Stimulated activated CD4-positive, alpha-beta T cell treated with anti-CD3 and anti-CD28 coated beads, Interleukin-1b, Interleukin-23, amount 100 ng/mL, for 24 hours (primary cell): Measurements from ENCODE around the gene PELI2.
A peak's percentile ranks its signal among the peaks of the same experiment; 100 is the strongest.

ENCODE experiments used
- DNase-seq, 4 experiments: peaks; one replicate each; pipeline ENCODE4 v3.0.0-alpha.2; 2020; ENCODE audit warnings: low read depth in 4 of 4, low spot score in 1 of 4

Gene PELI2, protein sequence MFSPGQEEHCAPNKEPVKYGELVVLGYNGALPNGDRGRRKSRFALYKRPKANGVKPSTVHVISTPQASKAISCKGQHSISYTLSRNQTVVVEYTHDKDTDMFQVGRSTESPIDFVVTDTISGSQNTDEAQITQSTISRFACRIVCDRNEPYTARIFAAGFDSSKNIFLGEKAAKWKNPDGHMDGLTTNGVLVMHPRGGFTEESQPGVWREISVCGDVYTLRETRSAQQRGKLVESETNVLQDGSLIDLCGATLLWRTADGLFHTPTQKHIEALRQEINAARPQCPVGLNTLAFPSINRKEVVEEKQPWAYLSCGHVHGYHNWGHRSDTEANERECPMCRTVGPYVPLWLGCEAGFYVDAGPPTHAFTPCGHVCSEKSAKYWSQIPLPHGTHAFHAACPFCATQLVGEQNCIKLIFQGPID

DNA sequence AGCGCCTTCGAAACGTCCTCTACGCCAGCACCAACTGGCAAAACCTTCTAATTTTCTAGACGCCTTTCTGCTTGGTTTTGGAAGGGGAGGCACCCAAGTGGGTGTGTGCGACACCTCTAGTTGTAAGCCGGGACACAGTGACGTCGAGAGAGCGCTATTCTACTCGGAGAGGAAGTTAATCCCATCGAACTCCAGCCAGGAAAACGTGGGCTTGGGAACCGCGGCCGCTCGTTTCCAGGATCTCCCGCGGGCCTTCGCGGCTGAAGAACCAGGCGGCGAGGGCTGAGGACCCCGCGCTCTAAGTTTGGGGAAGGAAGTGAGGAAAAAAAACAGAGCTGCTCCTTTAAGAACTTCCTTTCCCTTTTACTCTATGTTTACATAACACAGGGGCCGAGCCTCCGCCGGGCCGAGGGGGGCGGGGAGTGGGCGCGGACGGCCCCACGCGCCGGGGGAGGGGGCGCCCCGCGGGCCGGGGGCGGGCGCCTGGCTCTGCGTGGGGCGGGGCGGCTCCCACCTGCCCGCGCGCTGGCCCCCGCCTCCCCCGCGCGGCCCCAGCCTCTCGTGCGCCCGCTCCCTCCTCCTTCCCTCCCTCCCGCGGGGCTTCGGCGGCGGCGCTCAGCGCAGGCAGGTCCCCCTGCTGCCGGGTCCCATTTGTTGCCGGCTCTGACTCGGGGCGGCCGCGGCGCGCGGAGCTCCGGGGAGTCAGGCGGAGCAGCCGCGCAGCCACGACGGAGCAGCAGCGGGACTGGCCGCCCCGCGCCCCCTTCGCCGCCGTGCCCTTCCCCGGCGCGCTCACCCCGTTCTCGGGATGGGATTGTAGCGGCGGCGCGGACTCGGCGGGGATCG is at the start of gene PELI2:
Gene PELI2, plus strand, starts transcription at position 647 of the 846 bp plus-strand sequence. CDS start 250 bp downstream, outside the sequence.
- DNase-seq = peak; percentile 31 to 49 (median 42)

DNA sequence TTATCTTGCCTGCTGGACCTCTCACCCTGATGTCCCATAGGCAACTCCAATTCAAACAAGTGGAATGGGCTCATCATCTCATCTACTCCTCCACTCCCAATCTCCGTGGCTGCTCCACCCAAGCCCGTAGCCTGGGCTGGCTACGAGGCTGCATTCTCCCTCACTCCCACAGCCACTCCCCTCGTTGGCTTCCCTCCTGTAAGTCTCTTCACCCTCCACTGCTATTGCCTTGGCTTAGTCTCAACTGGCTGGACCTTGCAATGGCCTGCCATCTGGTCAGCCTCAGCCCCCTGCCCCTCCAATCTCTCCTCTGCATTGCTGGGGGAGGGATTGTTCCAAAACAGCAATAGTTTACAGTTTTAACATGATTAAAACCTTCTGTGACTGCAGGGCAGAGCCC is 44.4 kb upstream of the PELI2 start:
- no peak for DNase-seq

DNA sequence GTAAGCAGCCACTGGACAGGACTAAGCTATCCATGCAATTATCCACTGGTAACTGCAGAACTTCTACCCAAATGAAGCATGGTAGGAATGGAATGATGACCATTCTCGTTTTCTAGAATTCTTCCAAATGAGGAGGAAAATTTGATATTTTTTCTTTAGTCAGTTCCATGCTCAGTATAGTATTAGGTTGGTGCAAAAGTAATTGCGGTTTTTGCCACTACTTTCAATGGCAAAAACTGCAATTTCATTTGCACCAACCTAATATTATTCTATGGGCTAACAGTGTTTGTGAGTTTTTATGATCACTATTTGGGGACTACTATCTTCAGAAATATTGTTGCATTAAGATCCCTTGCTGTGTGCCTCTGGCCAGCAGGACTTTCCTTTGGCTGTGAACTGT is 42.9 kb upstream of the PELI2 start:
- no peak for DNase-seq

DNA sequence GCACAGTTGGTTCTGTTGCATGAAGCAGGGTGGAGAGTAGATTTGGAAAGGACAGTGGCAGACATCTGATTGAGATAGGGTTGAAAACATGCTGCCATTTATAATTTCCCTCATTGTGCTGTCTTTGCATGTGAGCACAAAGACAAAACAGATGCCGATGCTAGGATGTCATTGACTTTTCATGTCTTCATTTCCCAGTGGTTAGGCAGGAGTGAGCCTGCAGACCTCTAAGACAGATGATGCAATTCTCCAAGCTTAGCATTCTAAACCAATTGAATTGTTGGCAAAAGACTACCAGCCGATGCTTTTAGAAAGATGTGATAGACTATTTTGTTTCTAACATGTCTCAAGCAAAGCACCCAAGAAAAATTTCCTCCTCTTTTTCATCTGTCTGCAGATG is 37.1 kb upstream of the PELI2 start:
- DNase-seq = no peak

DNA sequence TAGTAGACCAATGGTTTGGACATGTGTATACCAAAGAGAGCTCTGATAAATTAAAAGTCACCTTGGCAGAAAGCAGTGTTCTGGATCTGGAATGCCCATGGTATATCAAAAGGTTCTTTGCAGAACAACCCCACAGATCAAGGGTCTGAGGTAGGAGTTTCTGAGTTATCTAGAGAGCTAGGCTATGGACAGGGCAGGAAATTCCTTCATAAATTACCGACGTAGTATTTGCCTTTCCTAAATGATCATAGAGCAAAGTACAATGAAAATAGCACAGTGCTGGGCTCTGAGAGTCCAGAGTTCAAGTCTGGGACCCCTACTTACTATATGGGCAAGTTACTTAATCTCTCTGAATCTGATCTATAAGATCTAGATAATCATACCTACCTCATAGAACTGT is 35.3 kb upstream of the PELI2 start:
- no peak for DNase-seq

DNA sequence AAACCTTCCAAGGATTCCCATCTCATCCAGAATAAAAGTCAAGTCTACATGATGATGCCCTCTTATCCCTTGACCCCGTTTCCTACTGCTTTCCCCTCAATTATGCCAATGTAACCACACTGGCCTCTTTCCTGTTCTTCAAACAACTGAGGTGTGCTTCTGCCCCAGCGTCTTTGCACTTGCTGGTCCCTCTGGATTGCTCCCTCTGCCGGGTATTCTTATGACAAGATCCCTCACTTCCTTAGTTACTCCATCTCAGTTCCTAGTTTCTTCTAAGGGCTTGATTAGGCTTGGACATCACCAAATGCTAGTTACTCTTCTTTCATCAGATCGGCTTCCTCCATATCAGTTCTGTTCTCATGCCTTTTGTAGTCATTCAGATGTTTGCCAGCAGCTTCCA is 32.7 kb upstream of the PELI2 start:
- no peak for DNase-seq

DNA sequence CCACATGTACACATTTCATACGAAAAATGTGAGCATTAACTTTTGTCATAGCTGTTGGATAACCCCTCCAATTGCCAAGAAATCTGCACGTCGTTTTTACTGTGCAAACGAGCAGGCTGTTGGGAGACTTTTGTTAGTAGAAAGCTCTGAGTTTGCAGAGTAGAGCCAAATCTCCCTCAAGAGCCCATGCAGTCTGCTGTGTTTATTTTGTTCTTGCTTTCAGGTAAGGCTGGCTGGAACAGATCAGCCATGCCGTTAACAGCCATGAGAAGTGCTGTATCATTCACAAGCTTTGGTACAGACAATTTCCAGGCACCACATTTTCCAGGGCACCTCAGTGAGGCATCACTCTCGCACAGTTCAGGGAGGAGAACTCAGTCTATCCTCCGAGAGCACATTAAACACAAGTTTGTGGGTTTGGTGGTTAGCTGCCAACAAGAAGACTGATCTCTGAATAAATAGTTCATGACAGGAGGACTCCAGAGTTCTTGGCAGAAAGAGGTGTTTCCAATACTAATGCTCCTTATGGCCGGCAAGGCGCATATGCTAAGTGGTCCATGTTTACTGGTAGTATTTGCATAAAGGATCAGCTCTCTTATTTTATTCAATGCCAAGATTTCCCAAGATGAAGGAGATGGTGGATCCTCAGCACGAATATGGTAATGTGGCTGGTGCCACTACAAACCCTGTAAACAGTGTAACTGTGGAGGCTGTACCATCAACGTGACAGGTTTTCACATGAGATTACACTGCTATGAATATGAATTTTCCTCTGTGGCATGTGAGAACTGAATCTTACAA is 30.3 kb upstream of the PELI2 start:
- DNase-seq = no peak

DNA sequence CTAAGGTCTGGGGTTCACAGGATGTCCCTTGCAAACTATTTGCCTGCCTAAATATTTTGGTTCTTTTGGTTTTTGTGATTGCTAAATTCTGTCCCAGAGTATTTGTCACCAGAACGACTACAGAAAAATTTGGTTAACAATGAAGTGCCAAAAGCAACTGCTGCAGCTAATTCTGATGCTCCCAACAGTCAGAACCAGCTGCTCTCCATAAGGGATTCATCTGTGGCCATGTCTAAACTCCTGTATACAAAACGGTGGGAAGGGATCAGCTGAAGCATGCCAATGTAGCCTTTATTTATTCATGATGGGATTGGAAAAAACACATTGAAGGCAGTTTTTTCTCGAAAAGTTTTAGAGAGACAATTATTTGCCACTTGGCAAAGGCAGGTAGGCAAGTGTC is 29.3 kb upstream of the PELI2 start:
- DNase-seq = no peak

DNA sequence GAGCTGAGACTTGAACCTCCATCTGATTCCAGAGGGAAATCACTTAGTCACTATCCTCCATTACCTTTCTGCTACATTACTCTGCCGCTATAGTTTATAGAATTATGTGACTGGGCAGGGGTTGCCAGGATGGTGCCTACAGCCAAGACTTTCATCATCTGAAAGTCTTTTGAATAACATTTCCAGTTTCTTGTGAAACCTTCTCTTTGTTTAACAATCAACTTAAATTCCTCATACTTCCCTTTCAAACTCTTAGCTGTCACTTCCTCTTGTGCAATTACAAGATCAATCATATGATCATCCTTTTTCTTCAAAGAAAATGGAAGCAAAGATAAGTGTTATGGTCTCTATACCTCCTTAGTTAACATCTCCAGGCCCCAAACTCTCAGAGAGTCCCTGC is 25.4 kb upstream of the PELI2 start:
- DNase-seq = no peak

DNA sequence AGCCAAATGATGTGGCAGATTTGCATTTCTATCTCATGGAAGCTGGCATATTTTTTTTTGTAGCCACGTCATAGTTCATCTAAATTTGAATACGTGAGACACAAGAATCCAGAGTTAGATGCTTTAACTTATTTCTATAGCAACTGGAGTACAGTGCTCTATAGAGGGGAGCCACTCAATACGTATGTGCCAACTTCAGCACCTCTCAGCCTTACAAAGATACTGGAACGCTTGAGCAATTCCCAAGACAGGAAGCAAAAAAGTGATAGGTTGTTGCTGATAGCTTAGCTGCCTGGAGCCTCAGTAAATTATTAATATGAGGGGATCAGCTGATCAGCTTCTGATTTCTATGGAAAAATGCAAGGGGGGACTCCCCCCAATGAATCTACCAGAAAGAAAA is 24.1 kb upstream of the PELI2 start:
- no peak for DNase-seq

DNA sequence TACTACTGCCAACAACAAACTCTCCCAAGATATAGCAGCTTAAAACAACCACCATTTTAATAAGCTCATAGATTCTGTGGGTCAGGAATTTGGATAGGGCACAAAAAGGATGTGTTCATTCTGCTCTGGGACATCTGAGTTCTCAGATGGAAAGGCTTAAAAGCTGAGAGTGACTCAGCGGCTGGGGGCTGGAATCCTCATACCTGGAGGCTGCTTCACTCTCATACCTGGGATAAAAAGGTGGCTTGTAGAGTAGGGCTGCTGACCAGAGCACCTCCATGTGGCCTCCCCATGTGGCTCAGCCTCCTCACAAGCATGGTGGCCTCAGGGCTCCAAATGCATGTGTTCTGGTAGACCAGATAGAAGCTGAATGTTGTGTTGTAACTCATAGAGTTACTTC is 20.2 kb upstream of the PELI2 start:
- DNase-seq = no peak

DNA sequence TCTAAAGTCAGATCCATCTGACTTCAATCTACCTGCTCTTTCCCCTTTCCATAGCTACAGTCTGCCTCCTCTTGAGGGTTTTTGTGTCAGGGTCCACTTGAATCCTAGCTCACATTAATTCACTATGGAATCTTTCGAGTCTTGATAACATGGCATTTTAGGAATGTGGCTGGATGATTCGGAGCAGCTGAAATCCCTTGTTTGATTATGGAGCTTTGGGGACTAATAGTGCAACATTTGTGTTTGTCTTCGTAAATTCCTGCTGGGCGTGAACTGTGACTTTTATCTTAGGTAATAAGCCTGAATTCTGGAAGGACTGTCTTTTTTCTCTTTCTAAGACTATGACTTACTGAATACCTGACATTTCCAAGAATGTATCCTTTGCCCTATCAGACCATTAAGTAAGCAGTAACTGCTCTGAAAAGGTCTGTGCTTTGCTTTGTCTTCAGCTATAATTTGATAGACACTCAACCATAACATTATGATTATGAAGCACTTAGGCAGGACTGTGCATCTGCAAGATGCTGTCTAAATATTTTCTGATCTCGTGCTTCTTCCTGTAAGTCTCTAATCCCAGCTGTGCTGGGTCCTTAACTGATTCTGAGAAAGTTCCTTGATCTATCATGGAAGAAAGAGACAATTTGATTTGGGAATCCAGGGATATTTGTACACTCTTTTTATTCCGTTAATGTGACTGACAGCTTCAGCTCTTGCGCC is 19.0 kb upstream of the PELI2 start:
- DNase-seq = no peak

DNA sequence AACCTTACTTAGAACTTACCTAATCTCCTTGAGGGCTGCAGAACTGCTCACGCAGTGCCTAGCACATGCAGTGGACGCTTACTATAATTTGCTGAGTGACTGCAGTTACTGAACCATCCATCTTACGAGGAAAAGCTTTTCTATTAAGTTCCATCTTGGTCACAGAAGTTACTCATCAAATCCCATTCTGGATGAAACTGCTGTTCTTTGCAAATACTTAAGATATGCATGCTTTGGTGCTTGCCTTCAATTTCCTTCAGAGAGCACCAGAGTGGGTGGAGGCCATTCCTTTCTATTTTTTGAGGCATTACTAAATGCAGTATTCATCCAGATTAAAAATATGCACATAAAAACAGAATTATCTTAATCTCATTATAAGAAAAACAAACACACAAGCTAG is 17.7 kb upstream of the PELI2 start:
- DNase-seq = no peak

DNA sequence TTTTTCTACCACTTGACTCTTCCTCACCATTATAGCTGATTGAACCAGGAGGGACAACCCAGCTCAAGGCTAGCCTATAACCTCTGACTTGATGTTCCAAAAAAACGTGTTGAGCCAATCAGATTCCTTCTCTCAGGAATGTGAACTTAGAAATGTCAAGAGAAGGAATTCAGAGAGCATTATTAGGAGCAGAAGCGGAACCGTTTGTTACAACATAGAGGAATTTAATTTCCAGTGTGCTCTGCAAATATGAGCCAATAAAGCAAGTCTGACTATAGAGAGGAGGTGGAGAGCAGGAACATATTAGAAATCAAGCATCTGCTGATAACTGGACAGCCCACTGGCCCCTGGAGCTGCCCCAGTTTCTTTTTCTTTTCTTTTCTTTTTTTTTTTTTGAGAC is 15.3 kb upstream of the PELI2 start:
- DNase-seq = no peak

DNA sequence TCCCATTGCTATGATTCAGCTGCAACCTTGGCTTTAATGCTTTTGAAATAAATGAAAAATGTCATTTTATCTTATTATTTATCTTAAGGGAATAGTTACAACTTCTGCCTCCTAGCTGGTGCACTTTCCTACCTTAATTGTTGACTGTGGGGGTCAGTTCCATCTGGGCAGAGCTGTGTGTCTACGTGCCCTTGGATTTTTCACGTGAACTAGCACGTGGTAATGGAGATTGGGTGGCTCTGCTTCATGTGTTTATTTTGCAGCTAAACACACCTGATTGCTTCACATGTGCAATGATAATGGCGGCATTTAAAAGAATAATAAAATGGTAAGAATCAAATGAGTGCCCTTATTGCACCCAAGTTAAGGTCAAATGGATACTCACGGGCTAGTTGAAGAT is 10.6 kb upstream of the PELI2 start:
- DNase-seq = no peak

DNA sequence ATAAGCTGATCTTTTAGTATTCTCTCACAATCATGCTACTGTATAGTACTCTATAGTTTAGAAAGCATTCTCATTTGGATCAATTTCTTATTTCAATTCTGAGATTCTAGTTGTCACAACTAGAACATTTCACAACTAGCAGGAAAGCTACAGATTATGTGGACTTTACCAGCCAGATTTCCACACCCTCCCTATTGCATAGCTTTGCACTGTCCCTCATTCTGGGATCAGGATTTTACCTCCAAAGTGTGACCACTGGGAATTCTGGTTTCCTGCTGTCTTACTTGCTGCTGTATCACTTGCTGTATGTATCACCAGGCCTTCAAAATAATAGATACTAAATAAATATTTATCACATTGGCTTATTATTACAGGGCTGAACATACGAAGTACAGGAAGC is 10.2 kb upstream of the PELI2 start:
- DNase-seq = no peak

DNA sequence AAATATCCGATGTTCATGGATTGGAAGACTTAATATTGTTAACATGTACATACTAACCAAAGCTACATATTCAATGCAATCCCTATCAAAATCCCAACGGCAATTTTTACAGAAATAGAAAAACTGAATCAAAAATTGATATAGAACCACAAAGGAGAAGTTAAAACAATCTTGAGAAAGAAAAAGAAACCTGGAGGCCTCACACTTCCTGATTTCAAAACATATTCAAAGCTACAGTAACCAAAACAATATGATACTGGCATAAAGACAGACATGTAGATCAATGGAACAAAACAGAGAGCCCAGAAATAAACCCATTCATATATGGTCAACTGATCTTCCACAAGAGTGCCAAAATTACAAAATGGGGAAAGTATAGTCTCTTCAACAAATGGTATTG is 5.4 kb upstream of the PELI2 start:
- DNase-seq = no peak

DNA sequence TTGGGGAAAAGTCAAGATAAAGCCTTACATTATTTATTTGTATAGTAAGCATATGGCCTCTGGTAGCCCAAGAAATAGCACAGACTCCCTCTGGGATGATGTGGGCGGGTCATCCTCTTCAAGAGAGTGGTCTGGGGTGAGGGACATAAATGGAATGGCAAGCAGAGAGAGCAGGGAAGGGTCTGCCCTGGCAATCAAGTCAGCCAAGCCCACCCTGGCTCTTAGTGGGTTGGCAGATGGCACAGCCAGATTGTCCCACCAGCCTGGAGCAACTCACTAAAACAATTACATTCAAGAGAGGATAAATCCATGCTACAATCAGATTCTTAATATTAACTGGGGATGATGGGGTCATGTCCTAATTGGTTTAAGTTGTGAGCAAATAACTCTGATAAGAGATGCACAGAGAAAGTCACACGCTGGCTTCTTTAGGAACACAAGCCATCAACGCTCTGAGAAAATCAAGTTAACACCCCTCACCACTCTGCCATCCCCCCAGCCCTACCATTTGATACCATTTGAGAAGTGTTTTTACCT is 2.8 kb upstream of the PELI2 start:
- DNase-seq = no peak

DNA sequence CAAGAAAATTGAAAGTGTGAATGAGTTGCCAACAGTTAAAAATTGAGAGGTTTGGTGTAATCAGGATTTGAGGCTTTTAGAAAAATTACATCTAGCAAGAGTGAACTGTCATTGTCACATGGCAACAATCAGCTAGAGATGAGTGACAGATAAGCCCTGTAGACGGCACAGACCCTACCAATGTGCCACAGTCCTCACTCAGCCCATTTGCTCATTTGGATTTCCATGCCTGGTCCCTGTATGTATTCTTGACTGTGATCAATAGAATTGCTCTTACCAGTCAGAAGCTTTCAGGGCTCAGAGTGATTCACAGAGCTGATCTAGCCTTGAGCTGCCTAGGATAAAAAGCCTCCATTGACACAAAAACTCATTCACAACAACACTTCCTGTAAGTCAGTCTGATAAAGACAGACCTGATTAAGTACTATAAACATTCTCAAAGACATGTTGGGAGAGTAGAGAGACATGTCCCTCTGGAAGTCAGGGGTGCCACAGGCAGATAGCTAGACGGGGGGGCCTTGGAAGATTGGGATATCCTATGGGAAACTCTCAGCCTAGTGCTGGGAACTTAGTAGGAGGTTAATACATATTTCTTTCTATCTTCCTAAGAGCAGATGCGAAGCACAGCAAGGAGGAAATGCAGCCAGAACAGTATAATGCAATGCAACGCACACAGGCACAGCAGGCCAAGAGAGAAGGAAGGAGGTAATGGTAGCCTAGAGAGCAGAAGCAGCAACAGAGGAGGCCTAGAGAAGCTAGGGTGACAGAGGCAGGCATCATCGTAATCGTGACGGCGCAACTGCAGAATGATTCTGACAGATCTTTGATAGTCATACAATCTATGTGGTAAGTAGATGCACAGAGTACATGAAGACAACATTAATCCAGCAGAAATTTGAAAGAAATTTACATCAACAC is 2.0 kb upstream of the PELI2 start:
- DNase-seq = no peak
